ENCODE results near the gene SLC1A2.
A peak's percentile ranks its signal among the peaks of the same experiment; 100 is the strongest.

Gene SLC1A2

GRCh38 chr11:35271031-35271430 is 148.3 kb downstream of the SLC1A2 start:
- TF ChIP-seq POLR2AphosphoS5 (IDR thresholded peaks at IDR 0.05; ENCODE audit: low read depth, low read length) = no peak
- no peak for TF ChIP-seq POLR2A (IDR thresholded peaks at IDR 0.05; ENCODE audit: low read depth, low read length)
- no peak for TF ChIP-seq TAF1 (IDR thresholded peaks at IDR 0.05; ENCODE audit: borderline replicate concordance, low read depth, low read length)
- FAIRE-seq = no peak
- no peak for DNase-seq (ENCODE audit: insufficient read length)

GRCh38 chr11:35270342-35270741 is 149.0 kb downstream of the SLC1A2 start:
- TF ChIP-seq POLR2AphosphoS5 (IDR thresholded peaks at IDR 0.05; ENCODE audit: low read depth, low read length) = no peak
- no peak for TF ChIP-seq TAF1 (IDR thresholded peaks at IDR 0.05; ENCODE audit: borderline replicate concordance, low read depth, low read length)
- TF ChIP-seq POLR2A (IDR thresholded peaks at IDR 0.05; ENCODE audit: low read depth, low read length) = no peak
- DNase-seq (ENCODE audit: insufficient read length) (no peak), FAIRE-seq (no peak)

DNA sequence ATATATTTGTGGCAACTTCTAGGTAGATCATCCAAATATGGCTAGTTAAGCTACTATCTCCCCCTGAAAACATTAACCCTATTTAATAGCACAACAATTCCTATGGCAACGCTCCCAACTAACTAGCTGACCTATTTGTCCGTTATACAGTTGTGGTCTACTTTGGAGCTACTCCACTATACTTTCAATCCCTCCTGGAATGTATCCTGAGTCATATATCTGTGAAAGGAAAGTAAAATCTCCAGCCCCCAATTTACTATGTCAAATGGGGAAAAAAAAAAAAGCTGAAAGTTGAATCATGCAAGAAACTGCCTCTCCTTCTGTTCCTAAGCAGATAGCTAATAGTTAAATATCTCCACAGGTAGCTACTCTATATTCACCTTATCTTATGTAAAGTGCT is 151.9 kb downstream of the SLC1A2 start:
- FAIRE-seq (no peak), DNase-seq (ENCODE audit: insufficient read length) (no peak)
- TF ChIP-seq POLR2A (IDR thresholded peaks at IDR 0.05; ENCODE audit: low read depth, low read length) (no peak), TAF1 (IDR thresholded peaks at IDR 0.05; ENCODE audit: borderline replicate concordance, low read depth, low read length) (no peak), POLR2AphosphoS5 (IDR thresholded peaks at IDR 0.05; ENCODE audit: low read depth, low read length) (no peak)

- peak; percentile 60 for FAIRE-seq
- TF ChIP-seq TAF1 (IDR thresholded peaks at IDR 0.05; ENCODE audit: borderline replicate concordance, low read depth, low read length) (no peak), POLR2AphosphoS5 (IDR thresholded peaks at IDR 0.05; ENCODE audit: low read depth, low read length) (no peak), POLR2A (IDR thresholded peaks at IDR 0.05; ENCODE audit: low read depth, low read length) (no peak)
- DNase-seq (ENCODE audit: insufficient read length) = no peak
Measured at GRCh38 chr11:35265755-35266454, 153.5 kb downstream of the SLC1A2 start.

GRCh38 chr11:35262735-35263134 is 156.6 kb downstream of the SLC1A2 start:
- no peak for TF ChIP-seq POLR2A (IDR thresholded peaks at IDR 0.05; ENCODE audit: low read depth, low read length)
- no peak for TF ChIP-seq TAF1 (IDR thresholded peaks at IDR 0.05; ENCODE audit: borderline replicate concordance, low read depth, low read length)
- TF ChIP-seq POLR2AphosphoS5 (IDR thresholded peaks at IDR 0.05; ENCODE audit: low read depth, low read length) = no peak
- FAIRE-seq (no peak), DNase-seq (ENCODE audit: insufficient read length) (no peak)

DNA sequence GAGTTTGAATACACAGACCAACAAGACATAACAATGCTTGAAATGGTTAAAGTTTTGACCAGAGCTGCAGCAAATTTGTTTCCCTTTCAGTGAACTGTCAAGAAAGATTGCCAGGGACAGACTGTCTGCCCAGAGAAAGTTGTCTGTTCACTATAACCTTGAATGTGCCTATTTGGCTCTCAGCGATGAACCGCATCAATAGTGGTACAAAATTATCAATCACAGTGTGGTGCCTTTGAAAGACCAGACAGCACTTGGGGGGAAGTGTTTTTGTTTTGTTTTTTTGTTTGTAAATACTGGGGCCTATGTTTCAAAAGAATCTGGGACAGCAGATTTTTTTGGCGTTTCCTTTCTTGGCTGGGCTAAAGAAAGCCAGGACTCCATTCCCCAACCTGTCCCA is 157.3 kb downstream of the SLC1A2 start:
- FAIRE-seq = no peak
- DNase-seq (ENCODE audit: insufficient read length) = no peak
- TF ChIP-seq POLR2AphosphoS5 (IDR thresholded peaks at IDR 0.05; ENCODE audit: low read depth, low read length) = no peak
- no peak for TF ChIP-seq TAF1 (IDR thresholded peaks at IDR 0.05; ENCODE audit: borderline replicate concordance, low read depth, low read length)
- TF ChIP-seq POLR2A (IDR thresholded peaks at IDR 0.05; ENCODE audit: low read depth, low read length) = no peak

DNA sequence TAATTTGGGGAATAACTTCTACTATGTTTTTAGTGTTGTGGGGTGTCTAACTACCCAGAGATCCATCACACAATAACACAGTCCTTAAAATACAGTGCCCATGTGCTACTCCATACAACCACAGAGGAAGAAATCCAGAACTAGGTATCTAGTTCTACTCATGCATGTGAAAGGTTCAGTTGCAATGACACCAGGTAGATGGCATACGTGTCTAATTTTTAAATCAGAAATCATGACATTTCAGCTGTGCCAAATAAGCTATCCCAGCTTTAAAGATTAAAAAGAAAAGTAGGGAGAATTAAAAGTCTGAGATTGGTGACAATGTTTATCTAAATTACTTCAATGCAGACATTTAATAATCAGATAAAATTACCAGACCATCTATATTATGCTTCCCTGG is 158.2 kb downstream of the SLC1A2 start:
- no peak for TF ChIP-seq POLR2AphosphoS5 (IDR thresholded peaks at IDR 0.05; ENCODE audit: low read depth, low read length)
- TF ChIP-seq TAF1 (IDR thresholded peaks at IDR 0.05; ENCODE audit: borderline replicate concordance, low read depth, low read length) = no peak
- no peak for TF ChIP-seq POLR2A (IDR thresholded peaks at IDR 0.05; ENCODE audit: low read depth, low read length)
- no peak for FAIRE-seq
- DNase-seq (ENCODE audit: insufficient read length) = no peak

DNA sequence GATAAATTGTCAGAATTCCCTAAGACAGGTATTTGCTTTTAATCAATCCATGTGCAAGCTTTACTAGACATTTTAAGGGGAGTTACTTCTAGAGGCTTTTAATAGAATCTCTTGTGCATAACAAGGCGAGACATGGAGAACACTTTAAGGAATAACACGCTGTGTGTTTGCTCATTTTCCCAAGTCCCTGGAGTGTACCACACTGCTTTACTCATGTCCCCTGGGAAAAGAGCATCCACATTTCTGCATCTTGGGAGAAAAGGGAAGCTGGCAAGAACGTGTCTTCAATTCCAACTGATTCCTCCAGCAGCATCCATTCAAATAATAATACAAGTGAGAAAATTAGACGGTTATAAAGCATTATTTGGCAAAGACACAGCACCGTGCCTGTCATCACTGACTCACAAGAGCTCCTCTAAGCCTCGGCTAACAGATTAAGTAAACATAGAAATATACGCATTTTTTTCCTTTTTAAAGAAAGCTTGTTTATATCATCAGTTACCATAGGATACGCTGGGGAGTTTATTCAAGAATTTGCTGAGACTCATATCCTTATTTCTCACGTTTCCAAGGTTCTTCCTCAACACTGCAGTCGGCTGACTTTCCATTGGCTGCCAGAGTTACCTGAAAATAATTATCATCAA is 158.9 kb downstream of the SLC1A2 start:
- DNase-seq (ENCODE audit: insufficient read length) (no peak), FAIRE-seq (no peak)
- no peak for TF ChIP-seq POLR2A (IDR thresholded peaks at IDR 0.05; ENCODE audit: low read depth, low read length)
- TF ChIP-seq TAF1 (IDR thresholded peaks at IDR 0.05; ENCODE audit: borderline replicate concordance, low read depth, low read length) = no peak
- no peak for TF ChIP-seq POLR2AphosphoS5 (IDR thresholded peaks at IDR 0.05; ENCODE audit: low read depth, low read length)

GRCh38 chr11:35259529-35259928 is 159.8 kb downstream of the SLC1A2 start:
- FAIRE-seq (peak; percentile 54), DNase-seq (ENCODE audit: insufficient read length) (no peak)
- TF ChIP-seq POLR2A (IDR thresholded peaks at IDR 0.05; ENCODE audit: low read depth, low read length) (no peak), TAF1 (IDR thresholded peaks at IDR 0.05; ENCODE audit: borderline replicate concordance, low read depth, low read length) (no peak), POLR2AphosphoS5 (IDR thresholded peaks at IDR 0.05; ENCODE audit: low read depth, low read length) (no peak)

DNA sequence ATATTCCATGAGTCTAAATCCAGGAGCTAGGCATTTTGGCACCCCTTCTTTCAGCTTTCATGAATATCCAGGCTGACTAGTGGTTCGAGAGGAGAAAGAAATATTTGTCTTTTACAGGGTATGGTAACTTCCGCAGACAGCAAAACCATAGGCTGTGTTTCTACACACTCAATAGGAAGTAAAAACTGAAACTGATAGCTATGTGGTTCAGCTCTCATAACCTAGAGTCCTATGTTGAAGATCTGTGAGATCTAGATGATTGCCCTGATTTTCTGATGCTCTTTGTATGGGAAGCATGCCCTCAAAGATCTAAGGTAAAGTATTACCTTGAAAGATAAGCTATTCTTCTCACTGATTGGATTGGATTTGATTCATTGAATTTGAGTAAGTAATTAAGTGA is 162.1 kb downstream of the SLC1A2 start:
- TF ChIP-seq POLR2A (IDR thresholded peaks at IDR 0.05; ENCODE audit: low read depth, low read length) (no peak), TAF1 (IDR thresholded peaks at IDR 0.05; ENCODE audit: borderline replicate concordance, low read depth, low read length) (no peak), POLR2AphosphoS5 (IDR thresholded peaks at IDR 0.05; ENCODE audit: low read depth, low read length) (no peak)
- FAIRE-seq (peak; percentile 99), DNase-seq (ENCODE audit: insufficient read length) (peak; percentile 26)

DNA sequence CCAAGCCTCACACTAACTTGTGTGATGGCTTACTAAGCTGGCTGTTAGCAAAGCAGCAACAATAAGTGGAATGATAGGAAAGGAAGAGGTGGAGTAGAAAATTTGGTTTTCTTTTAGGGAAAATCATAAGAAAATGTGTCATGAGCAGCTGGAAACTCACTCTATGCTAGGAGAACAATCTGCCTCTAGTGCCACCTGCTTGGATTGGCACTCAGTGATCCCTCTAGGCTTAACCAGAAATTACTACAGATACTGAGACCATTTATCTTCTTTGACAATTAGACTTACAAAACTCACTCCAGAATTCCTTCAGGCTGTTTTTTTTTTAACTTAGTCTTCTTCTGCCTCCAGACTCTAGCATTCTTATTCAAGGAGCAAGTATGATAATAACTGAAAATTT is 163.1 kb downstream of the SLC1A2 start:
- TF ChIP-seq POLR2A (IDR thresholded peaks at IDR 0.05; ENCODE audit: low read depth, low read length) (no peak), TAF1 (IDR thresholded peaks at IDR 0.05; ENCODE audit: borderline replicate concordance, low read depth, low read length) (no peak), POLR2AphosphoS5 (IDR thresholded peaks at IDR 0.05; ENCODE audit: low read depth, low read length) (no peak)
- DNase-seq (ENCODE audit: insufficient read length) = no peak
- FAIRE-seq = no peak

- no peak for DNase-seq (ENCODE audit: insufficient read length)
- peak; percentile 71 for FAIRE-seq
- TF ChIP-seq POLR2AphosphoS5 (IDR thresholded peaks at IDR 0.05; ENCODE audit: low read depth, low read length) (no peak), POLR2A (IDR thresholded peaks at IDR 0.05; ENCODE audit: low read depth, low read length) (no peak), TAF1 (IDR thresholded peaks at IDR 0.05; ENCODE audit: borderline replicate concordance, low read depth, low read length) (no peak)
Measured at GRCh38 chr11:35255514-35255913, 163.8 kb downstream of the SLC1A2 start.
